22Rv1 (cell line): ENCODE data around the gene TCF4.

Source experiments
- CTCF ChIP-seq: fragments of 450-650 bp; IDR thresholded peaks from 2 replicates; pipeline ENCODE4 v1.5.1; 2017; ENCODE audit warnings: mild to moderate bottlenecking
- ZFX ChIP-seq: fragments of 450-650 bp; IDR thresholded peaks from 2 replicates; pipeline ENCODE4 v1.6.1; 2017; ENCODE audit warnings: antibody characterized with exemption, borderline replicate concordance

- TF ChIP-seq CTCF, result no peak
- TF ChIP-seq ZFX, result no peak
Measured at GRCh38 chr18:55369346-55369745, 218.6 kb downstream of the TCF4 start.
